Loucy (cell line): ENCODE data around the gene ANGPTL3.
"Not testable (repeated sequence)": the region's sequence is repeated elsewhere in the genome, so short reads cannot be mapped to it uniquely, and the experiment has no call there.

ENCODE experiments used
- CTCF ChIP-seq: fragments of 200-600 bp; sonication (generic); conservative IDR thresholded peaks from 2 replicates; pipeline ENCODE4 v1.5.1; 2014; ENCODE audit warnings: mild to moderate bottlenecking, antibody characterized with exemption, low read length
- EZH2phosphoT487 ChIP-seq: fragments of 200-600 bp; IDR thresholded peaks from 2 replicates; pipeline ENCODE4 v1.6.1; 2018; ENCODE audit warnings: antibody characterized with exemption, mild to moderate bottlenecking, moderate library complexity, borderline replicate concordance

GRCh38 chr1:62567182-62567581 is 30.1 kb upstream of the ANGPTL3 start:
- not testable (repeated sequence) for TF ChIP-seq CTCF, EZH2phosphoT487
